HPDE6-E6E7 (cell line): Measurements from ENCODE around the gene WDR20.
"Not testable (repeated sequence)": the region's sequence is repeated elsewhere in the genome, so short reads cannot be mapped to it uniquely, and the experiment has no call there.

ENCODE experiments used
- DNase-seq: peaks from one replicate; pipeline ENCODE4 v3.0.0; 2011; ENCODE audit warnings: missing footprints; ENCODE audit errors: extremely low spot score

Gene WDR20

GRCh38 chr14:102134021-102134420 is 5.7 kb upstream of the WDR20 start:
- not testable (repeated sequence) for DNase-seq

- not testable (repeated sequence) for DNase-seq
Measured at GRCh38 chr14:102134719-102135118, 5.0 kb upstream of the WDR20 start.

- not testable (repeated sequence) for DNase-seq
Measured at GRCh38 chr14:102135456-102135855, 4.2 kb upstream of the WDR20 start.

GRCh38 chr14:102138535-102138934 is 1.2 kb upstream of the WDR20 start:
- no peak for DNase-seq

GRCh38 chr14:102138961-102139285 is 774 bp upstream of the WDR20 start:
- peak; percentile 49 for DNase-seq

- peak; percentile 38 for DNase-seq
Measured at GRCh38 chr14:102140027-102140749, 491 bp downstream of the WDR20 start.

GRCh38 chr14:102140750-102141145 is 1.1 kb downstream of the WDR20 start:
- no peak for DNase-seq

- DNase-seq, result no peak
Measured at GRCh38 chr14:102141797-102142196, 2.1 kb downstream of the WDR20 start.

GRCh38 chr14:102144914-102145313 is 5.2 kb downstream of the WDR20 start:
- no peak for DNase-seq

- DNase-seq, result no peak
Measured at GRCh38 chr14:102145395-102145794, 5.7 kb downstream of the WDR20 start.

GRCh38 chr14:102146423-102146822 is 6.7 kb downstream of the WDR20 start:
- DNase-seq, result no peak

GRCh38 chr14:102150083-102150482 is 10.4 kb downstream of the WDR20 start:
- no peak for DNase-seq

- no peak for DNase-seq
Measured at GRCh38 chr14:102150744-102151143, 11.0 kb downstream of the WDR20 start.

GRCh38 chr14:102151411-102151810 is 11.7 kb downstream of the WDR20 start:
- not testable (repeated sequence) for DNase-seq

GRCh38 chr14:102154121-102154520 is 14.4 kb downstream of the WDR20 start:
- DNase-seq, result no peak

GRCh38 chr14:102154821-102155549 is 15.3 kb downstream of the WDR20 start:
- DNase-seq, result no peak

GRCh38 chr14:102157346-102157745 is 17.6 kb downstream of the WDR20 start:
- no peak for DNase-seq

- no peak for DNase-seq
Measured at GRCh38 chr14:102158797-102159196, 19.1 kb downstream of the WDR20 start.

GRCh38 chr14:102159841-102160240 is 20.1 kb downstream of the WDR20 start:
- no peak for DNase-seq

GRCh38 chr14:102162487-102162886 is 22.8 kb downstream of the WDR20 start:
- no peak for DNase-seq

- DNase-seq, result no peak
Measured at GRCh38 chr14:102164241-102164641, 24.5 kb downstream of the WDR20 start.

GRCh38 chr14:102164965-102165364 is 25.3 kb downstream of the WDR20 start:
- DNase-seq, result no peak

- DNase-seq, result no peak
Measured at GRCh38 chr14:102170061-102170460, 30.4 kb downstream of the WDR20 start.
